MM.1S (cell line): ENCODE data around the gene EVL.

Source experiments
- EZH2 ChIP-seq: fragments of 300-600 bp; sonication (generic); optimal IDR thresholded peaks from 2 replicates; pipeline ENCODE3; 2017; ENCODE audit warnings: low read depth, mild to moderate bottlenecking, antibody characterized with exemption, low read length, mixed read lengths
- EZH2phosphoT487 ChIP-seq: fragments of 300-600 bp; sonication (generic); IDR thresholded peaks from 2 replicates; pipeline ENCODE4 v1.6.1; 2018; ENCODE audit warnings: antibody characterized with exemption, low read length
- TF ChIP-seq, protein P1 (sequence below): fragments of 300-600 bp; sonication (generic); IDR thresholded peaks from 2 replicates; pipeline ENCODE4 v1.5.1; 2016; ENCODE audit warnings: antibody characterized with exemption, low read length, mixed read lengths

DNA sequence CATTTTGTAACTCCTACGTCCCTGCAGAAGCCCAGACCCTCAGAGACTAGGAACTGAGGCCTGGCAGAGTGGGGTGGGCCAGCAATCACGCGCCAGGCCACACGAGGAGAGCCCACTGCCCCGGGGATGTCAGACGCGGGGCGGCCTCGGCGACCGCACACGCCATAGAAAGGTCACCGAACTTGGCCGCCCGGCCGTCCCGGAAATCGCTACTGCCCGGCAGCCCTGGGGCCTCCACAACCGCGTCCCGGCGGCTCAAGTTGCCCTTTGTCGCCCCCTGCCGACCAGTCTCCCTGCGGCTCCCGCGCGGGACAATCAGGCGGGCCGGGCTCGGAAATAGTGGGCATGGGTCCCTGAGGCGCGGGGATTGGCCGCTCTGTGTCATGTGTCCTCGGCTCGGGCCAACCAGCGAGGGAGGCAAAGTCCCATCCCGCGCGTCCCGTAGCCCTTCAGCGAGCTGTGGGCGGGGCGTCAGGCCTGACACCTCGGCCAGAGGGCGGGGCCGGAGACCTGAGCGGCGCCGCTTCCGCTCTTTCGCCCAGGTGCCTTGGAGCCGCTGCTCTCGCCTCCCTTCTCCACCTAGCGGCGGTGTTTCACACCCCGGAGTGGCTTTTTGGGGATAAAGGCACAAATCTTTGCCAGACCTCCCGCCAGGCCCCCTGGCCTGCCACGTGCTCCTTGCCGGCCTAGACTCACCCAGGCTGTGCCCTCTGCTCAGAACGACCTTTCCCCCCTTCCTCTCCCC is 127.6 kb downstream of the EVL start:
- TF ChIP-seq, protein P1, sequence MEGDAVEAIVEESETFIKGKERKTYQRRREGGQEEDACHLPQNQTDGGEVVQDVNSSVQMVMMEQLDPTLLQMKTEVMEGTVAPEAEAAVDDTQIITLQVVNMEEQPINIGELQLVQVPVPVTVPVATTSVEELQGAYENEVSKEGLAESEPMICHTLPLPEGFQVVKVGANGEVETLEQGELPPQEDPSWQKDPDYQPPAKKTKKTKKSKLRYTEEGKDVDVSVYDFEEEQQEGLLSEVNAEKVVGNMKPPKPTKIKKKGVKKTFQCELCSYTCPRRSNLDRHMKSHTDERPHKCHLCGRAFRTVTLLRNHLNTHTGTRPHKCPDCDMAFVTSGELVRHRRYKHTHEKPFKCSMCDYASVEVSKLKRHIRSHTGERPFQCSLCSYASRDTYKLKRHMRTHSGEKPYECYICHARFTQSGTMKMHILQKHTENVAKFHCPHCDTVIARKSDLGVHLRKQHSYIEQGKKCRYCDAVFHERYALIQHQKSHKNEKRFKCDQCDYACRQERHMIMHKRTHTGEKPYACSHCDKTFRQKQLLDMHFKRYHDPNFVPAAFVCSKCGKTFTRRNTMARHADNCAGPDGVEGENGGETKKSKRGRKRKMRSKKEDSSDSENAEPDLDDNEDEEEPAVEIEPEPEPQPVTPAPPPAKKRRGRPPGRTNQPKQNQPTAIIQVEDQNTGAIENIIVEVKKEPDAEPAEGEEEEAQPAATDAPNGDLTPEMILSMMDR: peak; percentile 54
- TF ChIP-seq EZH2 (no peak), EZH2phosphoT487 (no peak)
